Measurements from ENCODE around the gene APBB2. TPM values are rescaled to one million over a fixed set of nuclear protein-coding genes. Genes with fewer than 3 reads are reported as not detected.

Gene APBB2
- total RNA-seq, 1 donor from 2014 or later = 63.2 TPM

DNA sequence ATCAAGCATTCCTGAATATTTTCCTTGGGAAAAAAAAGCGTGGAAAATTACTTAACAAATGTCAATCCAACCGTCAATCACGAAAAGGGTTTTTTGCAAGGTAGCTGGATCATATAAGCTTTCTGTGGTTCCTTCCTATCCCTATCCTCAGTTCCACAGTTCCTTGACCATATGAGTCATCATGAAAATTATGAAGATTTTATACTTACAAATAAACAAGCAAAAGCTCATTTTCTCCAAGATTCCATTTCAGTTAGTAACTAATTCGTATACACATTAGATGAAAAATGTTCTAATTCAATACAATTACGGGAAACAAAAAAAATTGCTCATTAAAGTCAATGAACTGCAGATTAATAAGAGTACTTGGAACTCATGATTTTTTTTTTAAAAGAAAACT is 235.8 kb downstream of the APBB2 start:
- H3K4me1 Mint-ChIP-seq = peaks cover 20% of the 10 kb centered on the region
- H3K9me3 Mint-ChIP-seq = no peaks in the 10 kb centered on the region
- TF ChIP-seq, protein P1, sequence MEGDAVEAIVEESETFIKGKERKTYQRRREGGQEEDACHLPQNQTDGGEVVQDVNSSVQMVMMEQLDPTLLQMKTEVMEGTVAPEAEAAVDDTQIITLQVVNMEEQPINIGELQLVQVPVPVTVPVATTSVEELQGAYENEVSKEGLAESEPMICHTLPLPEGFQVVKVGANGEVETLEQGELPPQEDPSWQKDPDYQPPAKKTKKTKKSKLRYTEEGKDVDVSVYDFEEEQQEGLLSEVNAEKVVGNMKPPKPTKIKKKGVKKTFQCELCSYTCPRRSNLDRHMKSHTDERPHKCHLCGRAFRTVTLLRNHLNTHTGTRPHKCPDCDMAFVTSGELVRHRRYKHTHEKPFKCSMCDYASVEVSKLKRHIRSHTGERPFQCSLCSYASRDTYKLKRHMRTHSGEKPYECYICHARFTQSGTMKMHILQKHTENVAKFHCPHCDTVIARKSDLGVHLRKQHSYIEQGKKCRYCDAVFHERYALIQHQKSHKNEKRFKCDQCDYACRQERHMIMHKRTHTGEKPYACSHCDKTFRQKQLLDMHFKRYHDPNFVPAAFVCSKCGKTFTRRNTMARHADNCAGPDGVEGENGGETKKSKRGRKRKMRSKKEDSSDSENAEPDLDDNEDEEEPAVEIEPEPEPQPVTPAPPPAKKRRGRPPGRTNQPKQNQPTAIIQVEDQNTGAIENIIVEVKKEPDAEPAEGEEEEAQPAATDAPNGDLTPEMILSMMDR (IDR thresholded peaks at IDR 0.05; ENCODE audit: unreplicated experiment) = no peak
- H3K27ac Mint-ChIP-seq = no peak overlapping the region
- no peak overlapping the region for H3K4me3 Mint-ChIP-seq
- peaks cover 2% of the 10 kb centered on the region for H3K36me3 Mint-ChIP-seq
- DNase-seq (ENCODE audit: low spot score in 2 of 2, unreplicated experiment in 2 of 2) = no peak
- no peaks in the 10 kb centered on the region for H3K27me3 Mint-ChIP-seq (ENCODE audit: low read depth)

- no peaks in the 10 kb centered on the region for H3K27me3 Mint-ChIP-seq (ENCODE audit: low read depth)
- H3K36me3 Mint-ChIP-seq = peaks cover 2% of the 10 kb centered on the region
Measured at GRCh38 chr4:40976343-40976742, 238.0 kb downstream of the APBB2 start.

DNA sequence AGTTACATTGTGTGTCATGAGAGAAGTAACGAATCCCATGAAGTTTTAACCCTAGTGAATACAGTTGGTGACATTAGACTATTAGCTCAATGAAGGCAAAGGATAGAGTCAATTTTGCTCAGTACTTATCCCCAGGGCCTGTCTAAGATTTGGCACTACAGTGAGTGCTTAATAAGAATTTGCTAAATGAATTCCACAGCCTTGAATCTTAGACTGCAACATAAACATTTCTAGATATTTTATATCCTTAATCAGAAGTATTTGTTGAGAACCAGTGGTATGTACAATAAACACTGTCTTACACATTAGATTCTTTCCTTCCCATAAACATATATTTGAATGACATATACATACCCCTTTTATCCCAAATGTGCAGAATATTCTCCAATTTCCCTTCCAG is 241.6 kb downstream of the APBB2 start:
- no peak for DNase-seq (ENCODE audit: low spot score in 2 of 2, unreplicated experiment in 2 of 2)
- no peaks in the 10 kb centered on the region for H3K9me3 Mint-ChIP-seq
- H3K27me3 Mint-ChIP-seq (ENCODE audit: low read depth) = no peaks in the 10 kb centered on the region
- H3K27ac Mint-ChIP-seq = no peak overlapping the region
- H3K4me3 Mint-ChIP-seq = no peak overlapping the region
- TF ChIP-seq, protein P1 (IDR thresholded peaks at IDR 0.05; ENCODE audit: unreplicated experiment) = no peak
- peaks cover 20% of the 10 kb centered on the region for H3K4me1 Mint-ChIP-seq
- no peaks in the 10 kb centered on the region for H3K36me3 Mint-ChIP-seq

More at GRCh38 chr4:40976343-40976742, 238.0 kb downstream of the APBB2 start:
- DNase-seq (ENCODE audit: low spot score in 2 of 2, unreplicated experiment in 2 of 2) = no peak
- H3K27ac Mint-ChIP-seq = no peak overlapping the region
- TF ChIP-seq, protein P1 (IDR thresholded peaks at IDR 0.05; ENCODE audit: unreplicated experiment) = peak; percentile 78
- peaks cover 20% of the 10 kb centered on the region for H3K4me1 Mint-ChIP-seq
- H3K9me3 Mint-ChIP-seq = no peaks in the 10 kb centered on the region
- no peak overlapping the region for H3K4me3 Mint-ChIP-seq

- Mint-ChIP-seq H3K4me1 (peaks cover 19% of the 10 kb centered on the region), H3K4me3 (no peak overlapping the region), H3K9me3 (no peaks in the 10 kb centered on the region), H3K27me3 (ENCODE audit: low read depth) (no peaks in the 10 kb centered on the region), H3K36me3 (no peaks in the 10 kb centered on the region), H3K27ac (no peak overlapping the region)
- DNase-seq (ENCODE audit: low spot score in 2 of 2, unreplicated experiment in 2 of 2) = no peak
- TF ChIP-seq, protein P1 (IDR thresholded peaks at IDR 0.05; ENCODE audit: unreplicated experiment) = no peak
Measured at GRCh38 chr4:40971338-40971737, 243.0 kb downstream of the APBB2 start.

DNA sequence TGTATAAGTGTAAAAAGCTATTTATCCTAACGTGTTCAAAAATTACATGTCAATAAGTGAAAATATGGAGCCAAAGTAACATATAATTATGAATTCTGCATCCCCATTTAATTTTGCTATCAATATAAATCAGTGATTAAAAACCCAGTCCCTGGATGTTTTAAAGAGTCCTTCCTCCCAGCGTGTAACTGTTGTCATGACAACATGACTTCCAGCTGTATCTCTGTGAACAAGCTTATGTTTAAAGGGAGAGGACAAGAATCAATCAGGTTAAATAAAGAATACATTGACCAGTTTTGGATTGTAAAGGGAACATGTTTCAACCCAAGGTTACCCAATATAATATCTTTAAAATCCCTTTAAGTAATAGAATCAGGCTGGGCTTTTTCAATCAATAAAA is 244.8 kb downstream of the APBB2 start:
- TF ChIP-seq, protein P1 (IDR thresholded peaks at IDR 0.05; ENCODE audit: unreplicated experiment) = no peak
- Mint-ChIP-seq H3K27me3 (ENCODE audit: low read depth) (no peaks in the 10 kb centered on the region), H3K36me3 (no peaks in the 10 kb centered on the region)

GRCh38 chr4:40967550-40967949 is 246.8 kb downstream of the APBB2 start:
- no peaks in the 10 kb centered on the region for H3K27me3 Mint-ChIP-seq (ENCODE audit: low read depth)
- no peak for DNase-seq (ENCODE audit: low spot score in 2 of 2, unreplicated experiment in 2 of 2)
- peaks cover 13% of the 10 kb centered on the region for H3K4me1 Mint-ChIP-seq
- no peak overlapping the region for H3K27ac Mint-ChIP-seq
- no peaks in the 10 kb centered on the region for H3K9me3 Mint-ChIP-seq
- TF ChIP-seq, protein P1 (IDR thresholded peaks at IDR 0.05; ENCODE audit: unreplicated experiment) = no peak
- H3K4me3 Mint-ChIP-seq = no peak overlapping the region
- no peaks in the 10 kb centered on the region for H3K36me3 Mint-ChIP-seq

More for the DNA sequence above, 244.8 kb downstream of the APBB2 start:
- DNase-seq (ENCODE audit: low spot score in 2 of 2, unreplicated experiment in 2 of 2) = no peak
- H3K4me3 Mint-ChIP-seq = no peak overlapping the region
- H3K9me3 Mint-ChIP-seq = no peaks in the 10 kb centered on the region
- H3K4me1 Mint-ChIP-seq = peaks cover 5% of the 10 kb centered on the region
- no peak overlapping the region for H3K27ac Mint-ChIP-seq
